DOHH2 (cell line): ENCODE data around the gene PIGN.
A peak's percentile ranks its signal among the peaks of the same experiment; 100 is the strongest.

ENCODE experiments used
- H3F3A ChIP-seq: fragments of 200-600 bp; sonication (generic), shearing (Covaris generic); 2 replicates; pipeline ENCODE4 v1.6.0; 2016; ENCODE audit warnings: antibody characterized with exemption, mild to moderate bottlenecking; ENCODE audit not compliant: control insufficient read depth, insufficient read depth
- H3K27ac ChIP-seq: fragments of 200-600 bp; sonication (generic); 2 replicates; pipeline ENCODE4 v1.5.1; 2014; ENCODE audit warnings: low read depth, mild to moderate bottlenecking, low read length, moderate library complexity
- H3K27me3 ChIP-seq: fragments of 200-600 bp; sonication (generic); 2 replicates; pipeline ENCODE4 v1.6.1; 2014; ENCODE audit warnings: mild to moderate bottlenecking, low read length, mixed read lengths; ENCODE audit not compliant: control insufficient read depth
- H3K36me3 ChIP-seq: fragments of 200-600 bp; sonication (generic); 2 replicates; pipeline ENCODE4 v1.6.1; 2014; ENCODE audit warnings: mild to moderate bottlenecking, low read length, moderate library complexity, mixed read lengths; ENCODE audit not compliant: control insufficient read depth
- H3K4me1 ChIP-seq: fragments of 200-600 bp; sonication (generic); 2 replicates; pipeline ENCODE4 v1.6.1; 2014; ENCODE audit warnings: mild to moderate bottlenecking, low read length, mixed read lengths; ENCODE audit not compliant: control insufficient read depth
- H3K4me2 ChIP-seq: fragments of 200-600 bp; sonication (generic); 2 replicates; pipeline ENCODE4 v1.6.0; 2014; ENCODE audit warnings: mild to moderate bottlenecking, low read length, moderate library complexity
- H3K4me3 ChIP-seq: fragments of 200-600 bp; sonication (generic); 2 replicates; pipeline ENCODE4 v1.5.1; 2014; ENCODE audit warnings: mild to moderate bottlenecking, low read length, mixed read lengths
- H3K79me2 ChIP-seq: fragments of 200-600 bp; sonication (generic); 2 replicates; pipeline ENCODE4 v1.6.1; 2014; ENCODE audit warnings: mild to moderate bottlenecking, low read length, mixed read lengths; ENCODE audit not compliant: control insufficient read depth
- H3K9me2 ChIP-seq: fragments of 200-600 bp; sonication (generic); replicated peaks from 2 replicates; pipeline ENCODE4 v1.6.1; 2014; ENCODE audit warnings: mild to moderate bottlenecking, low read length, mixed read lengths; ENCODE audit not compliant: control insufficient read depth
- H3K9me3 ChIP-seq: fragments of 200-600 bp; sonication (generic); 2 replicates; pipeline ENCODE4 v1.6.1; 2014; ENCODE audit warnings: antibody characterized with exemption, low read length, mixed read lengths; ENCODE audit not compliant: control insufficient read depth, insufficient read depth
- H4K20me1 ChIP-seq: fragments of 200-600 bp; sonication (generic); 2 replicates; pipeline ENCODE4 v1.6.0; 2014; ENCODE audit warnings: low read depth, mild to moderate bottlenecking, antibody characterized with exemption, low read length, moderate library complexity; ENCODE audit not compliant: control insufficient read depth, insufficient read depth
- EZH2phosphoT487 ChIP-seq: fragments of 200-600 bp; sonication (generic); IDR thresholded peaks from 2 replicates; pipeline ENCODE4 v1.6.1; 2017; ENCODE audit warnings: borderline replicate concordance, mild to moderate bottlenecking, antibody characterized with exemption, low read length, moderate library complexity, mixed read lengths
- TF ChIP-seq, protein P1 (sequence below): fragments of 200-600 bp; sonication (generic); IDR thresholded peaks from one replicate; pipeline ENCODE4 v1.5.1; 2014; ENCODE audit warnings: antibody characterized with exemption, mild to moderate bottlenecking, low read depth, low read length; ENCODE audit not compliant: poor library complexity, severe bottlenecking

Gene PIGN

DNA sequence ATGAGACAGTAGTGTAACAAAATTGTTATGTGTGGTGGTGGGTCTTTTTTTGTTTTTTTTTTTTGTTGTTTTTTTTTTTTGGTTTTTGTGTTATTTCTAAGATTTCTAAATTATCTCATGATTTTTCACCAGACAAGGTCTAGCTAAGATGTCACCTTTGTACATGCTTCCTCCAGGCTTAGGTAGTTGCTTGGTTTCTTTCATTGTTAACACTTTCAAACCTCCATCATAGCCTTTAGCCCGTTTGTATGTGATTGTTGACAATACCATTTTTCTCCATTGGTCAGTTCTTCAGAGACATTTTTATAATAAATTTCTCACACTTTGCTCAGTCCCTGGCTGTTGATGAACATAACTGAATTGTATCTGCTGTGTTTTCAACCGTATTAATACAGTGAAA, 2.4 kb upstream of the PIGN start:
- no peak for TF ChIP-seq EZH2phosphoT487
- TF ChIP-seq, protein P1, sequence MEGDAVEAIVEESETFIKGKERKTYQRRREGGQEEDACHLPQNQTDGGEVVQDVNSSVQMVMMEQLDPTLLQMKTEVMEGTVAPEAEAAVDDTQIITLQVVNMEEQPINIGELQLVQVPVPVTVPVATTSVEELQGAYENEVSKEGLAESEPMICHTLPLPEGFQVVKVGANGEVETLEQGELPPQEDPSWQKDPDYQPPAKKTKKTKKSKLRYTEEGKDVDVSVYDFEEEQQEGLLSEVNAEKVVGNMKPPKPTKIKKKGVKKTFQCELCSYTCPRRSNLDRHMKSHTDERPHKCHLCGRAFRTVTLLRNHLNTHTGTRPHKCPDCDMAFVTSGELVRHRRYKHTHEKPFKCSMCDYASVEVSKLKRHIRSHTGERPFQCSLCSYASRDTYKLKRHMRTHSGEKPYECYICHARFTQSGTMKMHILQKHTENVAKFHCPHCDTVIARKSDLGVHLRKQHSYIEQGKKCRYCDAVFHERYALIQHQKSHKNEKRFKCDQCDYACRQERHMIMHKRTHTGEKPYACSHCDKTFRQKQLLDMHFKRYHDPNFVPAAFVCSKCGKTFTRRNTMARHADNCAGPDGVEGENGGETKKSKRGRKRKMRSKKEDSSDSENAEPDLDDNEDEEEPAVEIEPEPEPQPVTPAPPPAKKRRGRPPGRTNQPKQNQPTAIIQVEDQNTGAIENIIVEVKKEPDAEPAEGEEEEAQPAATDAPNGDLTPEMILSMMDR: no peak
- Histone ChIP-seq H3K4me1 (peaks cover 38% of the 10 kb centered on the region), H3K9me3 (peaks cover 6% of the 10 kb centered on the region; the same call in 1 of the 2 replicates), H3K36me3 (peaks cover 37% of the 10 kb centered on the region), H3K4me3 (peak overlapping the region; percentile 100), H3F3A (peaks cover 8% of the 10 kb centered on the region; the same call in 1 of the 2 replicates), H4K20me1 (peaks cover 11% of the 10 kb centered on the region; the same call in 1 of the 2 replicates), H3K4me2 (peak overlapping the region; percentile 94), H3K9me2 (no peaks in the 10 kb centered on the region), H3K27ac (no peak overlapping the region), H3K79me2 (peaks cover 97% of the 10 kb centered on the region), H3K27me3 (no peaks in the 10 kb centered on the region)

DNA sequence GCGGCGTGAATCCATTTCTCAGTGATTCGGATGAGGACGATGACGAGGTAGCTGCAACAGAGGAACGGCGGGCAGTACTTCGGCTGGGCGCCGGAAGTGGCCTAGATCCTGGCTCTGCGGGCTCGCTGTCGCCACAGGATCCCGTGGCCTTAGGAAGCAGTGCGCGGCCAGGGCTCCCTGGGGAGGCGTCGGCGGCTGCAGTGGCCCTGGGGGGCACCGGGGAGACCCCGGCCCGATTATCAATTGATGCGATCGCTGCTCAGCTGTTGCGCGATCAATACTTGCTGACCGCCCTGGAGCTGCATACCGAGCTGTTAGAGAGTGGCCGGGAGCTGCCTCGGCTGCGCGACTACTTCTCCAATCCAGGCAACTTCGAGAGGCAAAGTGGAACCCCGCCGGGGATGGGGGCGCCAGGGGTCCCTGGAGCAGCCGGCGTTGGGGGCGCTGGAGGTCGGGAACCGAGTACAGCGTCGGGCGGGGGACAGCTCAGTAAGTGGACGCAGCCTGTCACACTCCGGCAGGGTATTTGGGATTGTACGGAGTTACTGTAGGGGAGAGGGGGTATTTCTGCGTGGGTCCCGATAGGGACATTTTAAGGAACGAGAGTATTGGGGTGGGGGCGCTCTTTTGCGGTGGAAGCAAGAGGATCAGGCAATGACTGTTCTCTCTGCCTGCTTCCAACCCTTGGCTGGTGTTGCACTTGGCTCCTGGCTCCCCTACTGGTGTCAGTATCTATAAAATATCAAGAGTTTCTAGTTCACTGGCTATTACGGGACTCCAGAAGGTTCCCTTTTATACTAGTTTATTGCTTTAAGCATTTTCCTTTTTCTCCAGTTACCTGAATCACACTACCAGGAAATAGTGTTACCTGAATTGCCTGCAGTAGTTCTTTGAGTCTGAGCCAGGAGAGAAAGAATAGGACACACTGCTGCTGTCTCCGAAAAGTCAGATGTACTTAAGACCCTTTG, 971 bp upstream of the PIGN start:
- Histone ChIP-seq H3K4me3 (peak overlapping the region; percentile 100), H3K36me3 (peaks cover 37% of the 10 kb centered on the region), H3F3A (peaks cover 8% of the 10 kb centered on the region; the same call in 1 of the 2 replicates), H4K20me1 (peaks cover 15% of the 10 kb centered on the region; the same call in 1 of the 2 replicates), H3K4me1 (peaks cover 44% of the 10 kb centered on the region), H3K79me2 (peaks cover 90% of the 10 kb centered on the region), H3K27me3 (no peaks in the 10 kb centered on the region), H3K9me2 (no peaks in the 10 kb centered on the region), H3K9me3 (peaks cover 6% of the 10 kb centered on the region; the same call in 1 of the 2 replicates), H3K4me2 (peak overlapping the region; percentile 94), H3K27ac (peak overlapping the region; percentile 51)
- no peak for TF ChIP-seq EZH2phosphoT487
- TF ChIP-seq, protein P1: peak; percentile 61

DNA sequence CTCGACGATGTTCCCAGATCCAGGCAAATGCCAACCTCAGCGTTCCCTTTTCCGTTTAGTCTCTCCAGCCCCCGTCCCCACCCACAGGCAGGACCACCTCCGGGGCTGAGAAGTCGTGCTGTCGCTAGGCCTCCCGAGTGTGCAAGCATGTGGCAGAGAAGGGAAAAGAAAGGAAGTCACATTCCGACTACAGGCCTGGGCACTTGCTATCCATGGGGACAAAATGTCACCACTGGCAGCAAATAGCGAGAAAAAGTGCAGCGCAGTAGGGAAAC, 420 bp downstream of the PIGN start:
- H3K9me3 ChIP-seq: no peaks in the 10 kb centered on the region; the same call in 1 of the 2 replicates
- H3F3A ChIP-seq: peaks cover 8% of the 10 kb centered on the region; the same call in 1 of the 2 replicates
- H3K4me2 ChIP-seq: peak overlapping the region; percentile 89
- peaks cover 15% of the 10 kb centered on the region; the same call in 1 of the 2 replicates for H4K20me1 ChIP-seq
- H3K4me1 ChIP-seq: peaks cover 44% of the 10 kb centered on the region
- no peaks in the 10 kb centered on the region for H3K9me2 ChIP-seq
- H3K36me3 ChIP-seq: peaks cover 31% of the 10 kb centered on the region
- peak overlapping the region; percentile 27; the same call in 1 of the 2 replicates for H3K27ac ChIP-seq
- no peaks in the 10 kb centered on the region for H3K27me3 ChIP-seq
- H3K79me2 ChIP-seq: peaks cover 86% of the 10 kb centered on the region
- H3K4me3 ChIP-seq: peak overlapping the region; percentile 100
- TF ChIP-seq, protein P1: no peak
- no peak for TF ChIP-seq EZH2phosphoT487
